ENCODE data around the gene CDH23.
A peak's percentile ranks its signal among the peaks of the same experiment; 100 is the strongest.

CDH23 gene

GRCh38 chr10:71751515-71752224 is 354.9 kb downstream of the CDH23 start:
- no peak for DNase-seq

GRCh38 chr10:71752391-71753090 is 355.8 kb downstream of the CDH23 start:
- DNase-seq, result no peak

- DNase-seq, result no peak
Observed at GRCh38 chr10:71753091-71753959, 356.6 kb downstream of the CDH23 start.

- no peak for DNase-seq
Observed at GRCh38 chr10:71753960-71754505, 357.3 kb downstream of the CDH23 start.

GRCh38 chr10:71754562-71754961 is 357.8 kb downstream of the CDH23 start:
- DNase-seq, result no peak

GRCh38 chr10:71755179-71755879 is 358.6 kb downstream of the CDH23 start:
- DNase-seq, result no peak

GRCh38 chr10:71756311-71757191 is 359.8 kb downstream of the CDH23 start:
- DNase-seq, result no peak

- no peak for DNase-seq
Observed at GRCh38 chr10:71757399-71757922, 360.7 kb downstream of the CDH23 start.

GRCh38 chr10:71761105-71761511 is 364.4 kb downstream of the CDH23 start:
- peak; percentile 46 for DNase-seq

GRCh38 chr10:71761541-71762113 is 364.9 kb downstream of the CDH23 start:
- DNase-seq, result no peak

- no peak for DNase-seq
Observed at GRCh38 chr10:71762324-71762723, 365.6 kb downstream of the CDH23 start.

- no peak for DNase-seq
Observed at GRCh38 chr10:71763352-71764127, 366.8 kb downstream of the CDH23 start.

GRCh38 chr10:71765176-71765904 is 368.6 kb downstream of the CDH23 start:
- DNase-seq, result no peak

- DNase-seq, result no peak
Observed at GRCh38 chr10:71765906-71766716, 369.4 kb downstream of the CDH23 start.

- DNase-seq, result no peak
Observed at GRCh38 chr10:71766717-71767419, 370.1 kb downstream of the CDH23 start.

GRCh38 chr10:71767420-71768035 is 370.8 kb downstream of the CDH23 start:
- DNase-seq, result no peak

- no peak for DNase-seq
Observed at GRCh38 chr10:71769279-71769823, 372.6 kb downstream of the CDH23 start.

All from activated CD4-positive, alpha-beta T cell treated with anti-CD3 and anti-CD28 coated beads for 1 hour (primary cell).